PC-9 (cell line): Measurements from ENCODE around the gene HEBP1. TPM values are rescaled to one million over a fixed set of nuclear protein-coding genes. Genes with fewer than 3 reads are reported as not detected.

Source experiments
- BruUV-seq: library from RNA; stranded (reverse); fragments of 400-500 nt; replicated peaks from 2 replicates; lab custom pipeline; 2021; lab: Mats Ljungman, UMichigan
- CTCF ChIA-PET: fragments of 300-600 bp; sonication (Branson Sonifier 250); formaldehyde crosslinking; loops from one replicate; lab custom pipeline; 2022; ENCODE audit warnings: antibody characterized with exemption; lab: Charles Lee
- POLR2A ChIA-PET: fragments of 300-600 bp; sonication (Branson Sonifier 250); formaldehyde crosslinking; loops from one replicate; lab custom pipeline; 2022; ENCODE audit warnings: antibody characterized with exemption; ENCODE audit not compliant: unreplicated experiment; lab: Charles Lee
- DNase-seq, 2 experiments: peaks; one replicate each; pipeline versions ENCODE4 v3.0.0 to v3.0.0-alpha.2; 2015 to 2022; ENCODE audit warnings: mixed read lengths in 1 of 2
- H2AFZ ChIP-seq: fragments of 200-600 bp; sonication (generic); 2 replicates; pipeline ENCODE4 v1.8.1; 2017; ENCODE audit warnings: antibody characterized with exemption
- H3F3A ChIP-seq: fragments of 200-600 bp; sonication (generic); 2 replicates; pipeline ENCODE4 v1.8.1; 2017; ENCODE audit warnings: antibody characterized with exemption, mild to moderate bottlenecking, low read depth; ENCODE audit not compliant: insufficient read depth
- H3K27ac ChIP-seq: fragments of 200-600 bp; sonication (generic); 2 replicates; pipeline ENCODE4 v1.6.1; 2016; ENCODE audit warnings: mixed run types
- H3K27me3 ChIP-seq: fragments of 200-600 bp; sonication (generic); 2 replicates; pipeline ENCODE4 v1.6.1; 2016; ENCODE audit warnings: low read depth, mixed run types; ENCODE audit not compliant: insufficient read depth
- H3K36me3 ChIP-seq: fragments of 200-600 bp; sonication (generic); 2 replicates; pipeline ENCODE4 v1.6.1; 2016; ENCODE audit warnings: low read depth, mixed run types
- H3K4me1 ChIP-seq: fragments of 200-600 bp; sonication (generic); replicated peaks from 2 replicates; pipeline ENCODE4 v1.6.1; 2016; ENCODE audit warnings: mixed run types; ENCODE audit not compliant: insufficient read depth
- H3K4me2 ChIP-seq: fragments of 200-600 bp; sonication (generic); 2 replicates; pipeline ENCODE4 v1.6.1; 2017; ENCODE audit warnings: mixed run types
- H3K4me3 ChIP-seq: fragments of 200-600 bp; sonication (generic); 2 replicates; pipeline ENCODE4 v1.6.1; 2016; ENCODE audit warnings: mixed run types
- H3K79me2 ChIP-seq: fragments of 200-600 bp; sonication (generic); 2 replicates; pipeline ENCODE4 v1.6.1; 2017; ENCODE audit warnings: low read depth, mixed run types
- H3K9me2 ChIP-seq: fragments of 200-600 bp; sonication (generic); 2 replicates; pipeline ENCODE4 v1.8.1; 2017; ENCODE audit warnings: mild to moderate bottlenecking; ENCODE audit not compliant: insufficient read depth
- H3K9me3 ChIP-seq: fragments of 200-600 bp; sonication (generic); 2 replicates; pipeline ENCODE4 v1.8.1; 2016; ENCODE audit warnings: low read depth; ENCODE audit not compliant: insufficient read depth
- H4K20me1 ChIP-seq: fragments of 200-600 bp; sonication (generic); 2 replicates; pipeline ENCODE4 v1.8.1; 2017; ENCODE audit not compliant: insufficient read depth
- EZH2 ChIP-seq: fragments of 200-600 bp; sonication (generic); IDR thresholded peaks from 2 replicates; pipeline ENCODE4 v1.8.0; 2017; ENCODE audit warnings: antibody characterized with exemption, low read depth
- intact Hi-C: fragments of 100-400 bp; cut with micrococcal nuclease; formaldehyde crosslinking; loops from one replicate; pipeline ENCODE4 v1.10.0; 2022; ENCODE audit not compliant: unreplicated experiment
- total RNA-seq: library from RNA; stranded (reverse); gene quantifications from 2 replicates; pipeline ENCODE4 v1.2.3, GENCODE V29; 2021
- TF ChIP-seq, protein P1 (sequence below): fragments of 200-600 bp; sonication (generic); conservative IDR thresholded peaks from 2 replicates; pipeline ENCODE4 v1.6.1; 2017; ENCODE audit warnings: mixed run types, antibody characterized with exemption, mild to moderate bottlenecking, moderate library complexity

The HEBP1 gene
- total RNA-seq, 1 experiment from 2014 or later: 148 TPM

DNA sequence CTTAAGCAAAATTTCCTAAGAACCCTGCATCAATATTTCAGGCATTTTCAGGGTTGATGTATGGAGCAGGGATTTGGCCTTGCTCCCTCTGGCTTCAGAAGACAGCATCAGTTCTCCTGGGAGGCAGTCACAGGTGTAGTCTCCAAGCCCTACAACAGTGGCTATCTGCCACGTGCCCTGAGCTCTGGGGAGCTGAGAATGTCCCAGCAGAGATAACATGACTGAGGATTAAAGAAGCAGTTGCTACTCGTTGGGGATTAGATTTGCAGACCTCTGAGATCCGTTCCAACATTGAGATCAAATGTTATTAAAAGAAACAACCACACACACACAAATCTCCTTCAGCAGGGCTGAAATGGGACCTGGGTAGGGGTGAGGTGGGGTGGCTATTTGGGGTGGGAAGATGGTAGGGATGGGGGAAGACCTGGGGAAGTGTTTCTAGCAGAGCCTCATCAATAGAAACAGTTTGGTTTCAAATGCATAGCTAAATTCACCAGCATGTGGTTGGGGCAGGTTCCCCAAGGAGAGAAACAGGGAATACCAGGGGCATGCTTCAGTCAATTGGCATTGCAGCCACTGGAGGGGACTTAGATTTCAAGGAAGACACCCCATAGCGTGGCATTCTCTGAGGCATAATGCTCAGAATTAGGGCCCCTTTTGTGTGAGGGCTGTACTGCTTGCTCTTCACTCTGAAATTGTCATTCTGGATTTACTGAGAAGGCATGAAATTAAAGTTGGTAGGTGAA is 28.9 kb upstream of the HEBP1 start:
- H3K27me3 ChIP-seq: no peaks in the 10 kb centered on the region
- TF ChIP-seq EZH2: no peak
- TF ChIP-seq, protein P1, sequence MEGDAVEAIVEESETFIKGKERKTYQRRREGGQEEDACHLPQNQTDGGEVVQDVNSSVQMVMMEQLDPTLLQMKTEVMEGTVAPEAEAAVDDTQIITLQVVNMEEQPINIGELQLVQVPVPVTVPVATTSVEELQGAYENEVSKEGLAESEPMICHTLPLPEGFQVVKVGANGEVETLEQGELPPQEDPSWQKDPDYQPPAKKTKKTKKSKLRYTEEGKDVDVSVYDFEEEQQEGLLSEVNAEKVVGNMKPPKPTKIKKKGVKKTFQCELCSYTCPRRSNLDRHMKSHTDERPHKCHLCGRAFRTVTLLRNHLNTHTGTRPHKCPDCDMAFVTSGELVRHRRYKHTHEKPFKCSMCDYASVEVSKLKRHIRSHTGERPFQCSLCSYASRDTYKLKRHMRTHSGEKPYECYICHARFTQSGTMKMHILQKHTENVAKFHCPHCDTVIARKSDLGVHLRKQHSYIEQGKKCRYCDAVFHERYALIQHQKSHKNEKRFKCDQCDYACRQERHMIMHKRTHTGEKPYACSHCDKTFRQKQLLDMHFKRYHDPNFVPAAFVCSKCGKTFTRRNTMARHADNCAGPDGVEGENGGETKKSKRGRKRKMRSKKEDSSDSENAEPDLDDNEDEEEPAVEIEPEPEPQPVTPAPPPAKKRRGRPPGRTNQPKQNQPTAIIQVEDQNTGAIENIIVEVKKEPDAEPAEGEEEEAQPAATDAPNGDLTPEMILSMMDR: no peak
- POLR2A ChIA-PET: no interaction called here
- DNase-seq: no peak
- H3K36me3 ChIP-seq: no peaks in the 10 kb centered on the region
- H3K4me2 ChIP-seq: no peak overlapping the region
- CTCF ChIA-PET: no interaction called here
- H3K9me3 ChIP-seq: no peaks in the 10 kb centered on the region
- H3K4me1 ChIP-seq: no peaks in the 10 kb centered on the region
- no peaks in the 10 kb centered on the region for H3K79me2 ChIP-seq
- H3F3A ChIP-seq: no peaks in the 10 kb centered on the region
- H4K20me1 ChIP-seq: no peaks in the 10 kb centered on the region
- no peak overlapping the region for H3K27ac ChIP-seq
- no peak overlapping the region for H2AFZ ChIP-seq
- no peaks in the 10 kb centered on the region for H3K9me2 ChIP-seq
- no TSS peak for BruUV-seq
- H3K4me3 ChIP-seq: no peak overlapping the region
- intact Hi-C loops: loop anchor here (10.0 kb wide), 1 partner anchor 1136 kb away; no protein-coding TSS in a partner anchor

DNA sequence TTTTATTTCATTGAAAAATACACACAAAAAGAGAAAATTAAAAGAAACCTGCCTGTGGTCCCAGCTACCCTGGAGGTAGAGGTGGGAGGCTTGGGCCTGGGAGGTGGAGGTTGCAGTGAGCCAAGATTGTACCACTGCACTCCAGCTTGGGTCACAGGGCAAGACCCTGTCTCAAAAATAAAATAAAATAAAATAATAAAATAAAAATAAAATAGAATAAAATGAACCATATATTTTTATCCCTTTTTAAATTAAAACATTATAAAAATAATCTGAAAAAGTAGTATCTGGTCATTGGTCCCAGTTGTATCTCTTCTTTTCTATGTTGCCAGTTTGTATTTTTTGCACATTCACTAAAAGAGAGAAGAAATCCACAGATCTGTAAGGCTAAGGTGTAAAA is 27.4 kb upstream of the HEBP1 start:
- Histone ChIP-seq H2AFZ (no peak overlapping the region), H3K79me2 (no peaks in the 10 kb centered on the region), H3F3A (no peaks in the 10 kb centered on the region), H3K27me3 (no peaks in the 10 kb centered on the region), H3K9me2 (no peaks in the 10 kb centered on the region), H3K27ac (no peak overlapping the region), H4K20me1 (no peaks in the 10 kb centered on the region), H3K4me3 (no peak overlapping the region), H3K9me3 (no peaks in the 10 kb centered on the region), H3K4me2 (no peak overlapping the region), H3K36me3 (no peaks in the 10 kb centered on the region), H3K4me1 (no peaks in the 10 kb centered on the region)
- intact Hi-C loops: loop anchor here (10.0 kb wide), 1 partner anchor 1137 kb away; no protein-coding TSS in a partner anchor
- no peak for DNase-seq
- ChIA-PET CTCF (no interaction called here), POLR2A (no interaction called here)
- TF ChIP-seq EZH2: no peak
- TF ChIP-seq, protein P1: no peak
- BruUV-seq: no TSS peak

- Histone ChIP-seq H3K9me3 (no peaks in the 10 kb centered on the region), H2AFZ (no peak overlapping the region), H3K4me2 (no peak overlapping the region), H3K27me3 (no peaks in the 10 kb centered on the region), H3K4me3 (no peak overlapping the region), H3K36me3 (no peaks in the 10 kb centered on the region), H4K20me1 (no peaks in the 10 kb centered on the region), H3K79me2 (no peaks in the 10 kb centered on the region), H3F3A (no peaks in the 10 kb centered on the region), H3K27ac (no peak overlapping the region), H3K9me2 (no peaks in the 10 kb centered on the region), H3K4me1 (no peaks in the 10 kb centered on the region)
- TF ChIP-seq EZH2: no peak
- TF ChIP-seq, protein P1: no peak
- no peak for DNase-seq
- BruUV-seq: no TSS peak
- ChIA-PET CTCF (no interaction called here), POLR2A (interaction anchor here (0.5 to 0.7 kb wide), 2 partner anchors 98 to 171 kb away, joined by 4 to 6 read pairs; no protein-coding TSS in a partner anchor)
- intact Hi-C loops: loop anchor here (10.0 kb wide), 1 partner anchor 1138 kb away; no protein-coding TSS in a partner anchor
Measured at GRCh38 chr12:13027032-13027431, 27.0 kb upstream of the HEBP1 start.
